HAP-1 (cell line): ENCODE results near the gene LOXL3.

Experiments used
- DNase-seq, 2 experiments: peaks; one replicate each; pipeline ENCODE4 v3.0.0-alpha.2; 2016 to 2020; ENCODE audit warnings: low spot score in 2 of 2
- H3K27me3 ChIP-seq: fragments of 250-450 bp; sonication (Bioruptor Pico); 2 replicates; pipeline ENCODE4 v1.5.1; 2020; ENCODE audit warnings: low read depth, mild to moderate bottlenecking, moderate library complexity
- H3K36me3 ChIP-seq: fragments of 250-450 bp; sonication (Bioruptor Pico); replicated peaks from 2 replicates; pipeline ENCODE4 v1.5.1; 2020; ENCODE audit warnings: mild to moderate bottlenecking
- H3K4me1 ChIP-seq: fragments of 250-450 bp; sonication (Bioruptor Pico); 2 replicates; pipeline ENCODE4 v1.5.1; 2020; ENCODE audit warnings: mild to moderate bottlenecking
- H3K4me3 ChIP-seq: fragments of 250-450 bp; sonication (Bioruptor Pico); 2 replicates; pipeline ENCODE4 v1.5.1; 2020; ENCODE audit warnings: mild to moderate bottlenecking, moderate library complexity
- H3K9me3 ChIP-seq: fragments of 250-450 bp; sonication (Bioruptor Pico); 2 replicates; pipeline ENCODE4 v1.5.1; 2020; ENCODE audit warnings: mild to moderate bottlenecking, moderate library complexity
- in situ Hi-C: fragments of 300-500 bp; cut with MboI; formaldehyde crosslinking; loops from 3 replicates; pipeline ENCODE4 v1.14.3; 2020; ENCODE audit warnings: low sequenced_read_pairs, inconsistent platforms, mixed read lengths

The LOXL3 gene

GRCh38 chr2:74553892-74554819 lies at the start of gene LOXL3, which contains the start of gene DOK1:
LOXL3 (minus strand) TSS chr2:74553942; CDS start chr2:74552634, 1,308 bp downstream.
DOK1 (plus strand) TSS chr2:74554720; CDS start chr2:74554755, 35 bp downstream.
- DNase-seq = peak; percentile 77 to 91
- Histone ChIP-seq H3K9me3 (no peaks in the 10 kb centered on the region), H3K4me3 (peak within 1 kb of the TSS; percentile 89), H3K36me3 (0 out of 2 replicates have a peak, but pooled peaks cover 3% of the 10 kb centered on the region), H3K4me1 (peaks cover 22% of the 10 kb centered on the region), H3K27me3 (no peaks in the 10 kb centered on the region)
- in situ Hi-C loops = no loop called here

GRCh38 chr2:74602586-74603281 lies 49.0 kb upstream of the LOXL3 start:
- in situ Hi-C loops = no loop called here
- Histone ChIP-seq H3K36me3 (no peaks in the 10 kb centered on the region), H3K9me3 (no peaks in the 10 kb centered on the region), H3K27me3 (peaks cover 15% of the 10 kb centered on the region), H3K4me3 (no peak overlapping the region), H3K4me1 (no peaks in the 10 kb centered on the region)
- DNase-seq = no peak

GRCh38 chr2:74599676-74600075 lies 45.9 kb upstream of the LOXL3 start:
- Histone ChIP-seq H3K9me3 (no peaks in the 10 kb centered on the region), H3K4me3 (no peak overlapping the region), H3K27me3 (peaks cover 15% of the 10 kb centered on the region), H3K36me3 (no peaks in the 10 kb centered on the region), H3K4me1 (no peaks in the 10 kb centered on the region)
- no peak for DNase-seq
- in situ Hi-C loops = no loop called here

- DNase-seq = no peak
- Histone ChIP-seq H3K4me3 (no peak overlapping the region), H3K9me3 (no peaks in the 10 kb centered on the region), H3K4me1 (no peaks in the 10 kb centered on the region), H3K27me3 (peaks cover 10% of the 10 kb centered on the region; the same call in 1 of the 2 replicates), H3K36me3 (no peaks in the 10 kb centered on the region)
- in situ Hi-C loops = no loop called here
Observed at GRCh38 chr2:74597410-74597809, 43.7 kb upstream of the LOXL3 start.

GRCh38 chr2:74596584-74596983 lies 42.8 kb upstream of the LOXL3 start:
- H3K36me3 ChIP-seq = no peaks in the 10 kb centered on the region
- H3K4me3 ChIP-seq = no peak overlapping the region
- H3K4me1 ChIP-seq = no peaks in the 10 kb centered on the region
- in situ Hi-C loops = no loop called here
- no peaks in the 10 kb centered on the region for H3K9me3 ChIP-seq
- no peak for DNase-seq
- peaks cover 8% of the 10 kb centered on the region; the same call in 1 of the 2 replicates for H3K27me3 ChIP-seq

- no peaks in the 10 kb centered on the region for H3K36me3 ChIP-seq
- no peak overlapping the region for H3K4me3 ChIP-seq
- no peaks in the 10 kb centered on the region for H3K4me1 ChIP-seq
- no peaks in the 10 kb centered on the region for H3K9me3 ChIP-seq
- in situ Hi-C loops = no loop called here
- peaks cover 10% of the 10 kb centered on the region; the same call in 1 of the 2 replicates for H3K27me3 ChIP-seq
- no peak for DNase-seq
Observed at GRCh38 chr2:74593826-74594772, 40.4 kb upstream of the LOXL3 start.

GRCh38 chr2:74588664-74589063 lies 34.9 kb upstream of the LOXL3 start:
- H3K4me1 ChIP-seq = no peaks in the 10 kb centered on the region; the same call in 1 of the 2 replicates
- in situ Hi-C loops = no loop called here
- H3K36me3 ChIP-seq = no peaks in the 10 kb centered on the region
- H3K4me3 ChIP-seq = no peak overlapping the region
- H3K27me3 ChIP-seq = peaks cover 10% of the 10 kb centered on the region; the same call in 1 of the 2 replicates
- no peak for DNase-seq
- H3K9me3 ChIP-seq = no peaks in the 10 kb centered on the region

- no peaks in the 10 kb centered on the region for H3K36me3 ChIP-seq
- in situ Hi-C loops = no loop called here
Observed at GRCh38 chr2:74587664-74588277, 34.0 kb upstream of the LOXL3 start.

GRCh38 chr2:74585406-74586185 lies 31.9 kb upstream of the LOXL3 start:
- Histone ChIP-seq H3K9me3 (no peaks in the 10 kb centered on the region), H3K36me3 (no peaks in the 10 kb centered on the region), H3K27me3 (no peaks in the 10 kb centered on the region), H3K4me3 (no peak overlapping the region), H3K4me1 (peaks cover 3% of the 10 kb centered on the region)
- no peak for DNase-seq
- in situ Hi-C loops = no loop called here

More at GRCh38 chr2:74587664-74588277, 34.0 kb upstream of the LOXL3 start:
- no peak overlapping the region for H3K4me3 ChIP-seq
- no peaks in the 10 kb centered on the region for H3K9me3 ChIP-seq
- H3K27me3 ChIP-seq = peaks cover 5% of the 10 kb centered on the region; the same call in 1 of the 2 replicates
- peaks cover 3% of the 10 kb centered on the region for H3K4me1 ChIP-seq
- peak; percentile 72 to 78 for DNase-seq

- Histone ChIP-seq H3K27me3 (no peaks in the 10 kb centered on the region), H3K4me1 (peaks cover 3% of the 10 kb centered on the region), H3K9me3 (no peaks in the 10 kb centered on the region), H3K36me3 (no peaks in the 10 kb centered on the region), H3K4me3 (no peak overlapping the region)
- in situ Hi-C loops = no loop called here
- no peak for DNase-seq
Observed at GRCh38 chr2:74584088-74584645, 30.4 kb upstream of the LOXL3 start.

- peak; percentile 32 to 65 for DNase-seq
- Histone ChIP-seq H3K9me3 (no peaks in the 10 kb centered on the region), H3K4me3 (no peak overlapping the region), H3K36me3 (no peaks in the 10 kb centered on the region), H3K4me1 (peaks cover 3% of the 10 kb centered on the region), H3K27me3 (no peaks in the 10 kb centered on the region)
- in situ Hi-C loops = no loop called here
Observed at GRCh38 chr2:74583504-74583903, 29.8 kb upstream of the LOXL3 start.

GRCh38 chr2:74582184-74582583 lies 28.4 kb upstream of the LOXL3 start:
- Histone ChIP-seq H3K4me1 (peaks cover 3% of the 10 kb centered on the region), H3K9me3 (no peaks in the 10 kb centered on the region), H3K27me3 (no peaks in the 10 kb centered on the region), H3K36me3 (no peaks in the 10 kb centered on the region), H3K4me3 (no peak overlapping the region)
- in situ Hi-C loops = no loop called here
- DNase-seq = no peak
